H1 (cell line): ENCODE results near the gene DHX38. TPM values are rescaled to one million over a fixed set of nuclear protein-coding genes. Genes with fewer than 3 reads are reported as not detected.

Source experiments
- CTCF ChIA-PET: fragments of 300-600 bp; sonication (Branson Sonifier 250); formaldehyde crosslinking; loops from one replicate; lab custom pipeline; 2021; ENCODE audit not compliant: partially characterized antibody; lab: Charles Lee
- POLR2A ChIA-PET: fragments of 300-600 bp; sonication (Branson Sonifier 250); formaldehyde crosslinking; loops from one replicate; lab custom pipeline; 2021; ENCODE audit warnings: inconsistent platforms; ENCODE audit not compliant: partially characterized antibody; lab: Charles Lee
- DNase-seq, 2 experiments: peaks; one replicate each; pipeline versions ENCODE4 v3.0.0 to v3.0.0-alpha.2; 2010 to 2022; ENCODE audit warnings: low spot score in 2 of 2, low read depth in 1 of 2, mixed read lengths in 1 of 2
- FAIRE-seq: peaks from 2 replicates; lab custom pipeline; 2011; peaks lifted over from hg19 to GRCh38; lab: Jason Lieb, UNC
- H2AFZ ChIP-seq: 2 replicates; pipeline ENCODE4 v1.8.1; 2012; ENCODE audit warnings: low read length, inconsistent platforms
- H2AK5ac ChIP-seq: 2 replicates; pipeline ENCODE4 v1.6.1; 2013; ENCODE audit warnings: low read depth, low read length
- H2BK120ac ChIP-seq: replicated peaks from 2 replicates; pipeline ENCODE3; 2013; ENCODE audit warnings: low read depth, low read length, inconsistent platforms
- H2BK12ac ChIP-seq: 2 replicates; pipeline ENCODE4 v1.6.1; 2013; ENCODE audit warnings: low read depth, low read length
- H2BK15ac ChIP-seq: 2 replicates; pipeline ENCODE4 v1.6.1; 2013; ENCODE audit warnings: low read length
- H2BK20ac ChIP-seq: 2 replicates; pipeline ENCODE4 v1.6.1; 2013; ENCODE audit warnings: low read length
- H2BK5ac ChIP-seq: 2 replicates; pipeline ENCODE4 v1.6.1; 2013; ENCODE audit warnings: low read depth, low read length
- H3K14ac ChIP-seq: 2 replicates; pipeline ENCODE4 v1.6.1; 2013; ENCODE audit warnings: inconsistent platforms; ENCODE audit not compliant: insufficient read length
- H3K18ac ChIP-seq: 2 replicates; pipeline ENCODE4 v1.6.1; 2013; ENCODE audit warnings: low read length; ENCODE audit errors: extremely low read depth
- H3K23ac ChIP-seq: 2 replicates; pipeline ENCODE4 v1.6.1; 2013; ENCODE audit warnings: inconsistent platforms; ENCODE audit not compliant: insufficient read length
- H3K23me2 ChIP-seq: 2 replicates; pipeline ENCODE4 v1.6.1; 2013; ENCODE audit warnings: low read depth, low read length
- H3K27ac ChIP-seq: 2 replicates; pipeline ENCODE4 v1.6.1; 2011; ENCODE audit warnings: low read depth, low read length, inconsistent platforms
- H3K27me3 ChIP-seq, 4 experiments: replicated peaks in 1 of 4; 1 replicate in 1 of 4; 2 replicates in 3 of 4; pipeline versions ENCODE4 v1.6.1 to v1.8.1; 2011 to 2013; ENCODE audit warnings: low read length in 3 of 4, mild to moderate bottlenecking in 3 of 4, inconsistent platforms in 2 of 4, mixed read lengths in 2 of 4, moderate library complexity in 1 of 4; ENCODE audit not compliant: control insufficient read depth in 3 of 4, insufficient read depth in 3 of 4; ENCODE audit errors: extremely low read depth in 1 of 4
- H3K36me3 ChIP-seq, 4 experiments: 2 replicates each; pipeline versions ENCODE4 v1.6.1 to v1.8.1; 2011 to 2013; ENCODE audit warnings: mild to moderate bottlenecking in 4 of 4, low read length in 3 of 4, moderate library complexity in 2 of 4, control low read depth in 1 of 4, inconsistent platforms in 1 of 4; ENCODE audit not compliant: insufficient read depth in 4 of 4, control insufficient read depth in 2 of 4
- H3K4ac ChIP-seq: replicated peaks from 2 replicates; pipeline ENCODE3; 2013; ENCODE audit warnings: low read length, low read depth, mixed read lengths, inconsistent platforms; ENCODE audit not compliant: insufficient read length
- H3K4me1 ChIP-seq, 4 experiments: replicated peaks in 1 of 4; 1 replicate in 1 of 4; 2 replicates in 3 of 4; pipeline versions ENCODE4 v1.6.1 to v1.8.1; 2011 to 2013; ENCODE audit warnings: low read length in 3 of 4, inconsistent platforms in 2 of 4, mixed read lengths in 1 of 4; ENCODE audit not compliant: insufficient read depth in 4 of 4, control insufficient read depth in 3 of 4
- H3K4me2 ChIP-seq, 2 experiments: 2 replicates each; pipeline versions ENCODE4 v1.6.1 to v1.8.1; 2011 to 2013; ENCODE audit warnings: low read depth in 2 of 2, low read length in 2 of 2, control low read depth in 1 of 2, inconsistent platforms in 1 of 2, mild to moderate bottlenecking in 1 of 2; ENCODE audit not compliant: insufficient read depth in 1 of 2
- H3K4me3 ChIP-seq, 4 experiments: fragments of 200-600, 300-600 bp in 1 of 4; sonication (generic), shearing (Covaris generic), sonication (Bioruptor Twin) in 1 of 4; 2 replicates each; pipeline versions ENCODE4 v1.5.1 to v1.8.1; 2011 to 2016; ENCODE audit warnings: low read length in 4 of 4, low read depth in 3 of 4, control low read depth in 2 of 4, inconsistent platforms in 2 of 4, mild to moderate bottlenecking in 2 of 4, mixed read lengths in 1 of 4, moderate library complexity in 1 of 4; ENCODE audit not compliant: insufficient read depth in 2 of 4; ENCODE audit errors: extremely low read depth in 1 of 4
- H3K56ac ChIP-seq: replicated peaks from 2 replicates; pipeline ENCODE3; 2013; ENCODE audit warnings: low read depth, mild to moderate bottlenecking, mixed read lengths, low read length, inconsistent platforms; ENCODE audit not compliant: insufficient read length
- H3K79me1 ChIP-seq: 2 replicates; pipeline ENCODE4 v1.6.1; 2013; ENCODE audit warnings: low read depth, low read length, control low read depth
- H3K79me2 ChIP-seq, 2 experiments: 2 replicates each; pipeline versions ENCODE4 v1.6.1 to v1.8.1; 2012 to 2013; ENCODE audit warnings: low read length in 2 of 2, mild to moderate bottlenecking in 2 of 2, inconsistent platforms in 1 of 2; ENCODE audit not compliant: insufficient read depth in 2 of 2, control insufficient read depth in 1 of 2
- H3K9ac ChIP-seq, 4 experiments: replicated peaks in 1 of 4; 1 replicate in 1 of 4; 2 replicates in 3 of 4; pipeline versions ENCODE4 v1.6.1 to v1.8.1; 2011 to 2013; ENCODE audit warnings: low read depth in 3 of 4, low read length in 3 of 4, control low read depth in 2 of 4, mild to moderate bottlenecking in 2 of 4, moderate library complexity in 2 of 4, inconsistent platforms in 1 of 4; ENCODE audit errors: extremely low read depth in 1 of 4
- H3K9me3 ChIP-seq, 2 experiments: 2 replicates each; pipeline versions ENCODE4 v1.6.1 to v1.8.1; 2012 to 2013; ENCODE audit warnings: mild to moderate bottlenecking in 2 of 2, moderate library complexity in 2 of 2, control low read depth in 1 of 2, inconsistent platforms in 1 of 2, low read depth in 1 of 2, low read length in 1 of 2, mixed read lengths in 1 of 2; ENCODE audit not compliant: insufficient read depth in 2 of 2
- H4K20me1 ChIP-seq, 2 experiments: replicated peaks in 1 of 2; 2 replicates each; pipeline versions ENCODE3 to v1.8.1; 2011 to 2013; ENCODE audit warnings: inconsistent platforms in 2 of 2, low read length in 2 of 2, mild to moderate bottlenecking in 1 of 2; ENCODE audit not compliant: insufficient read depth in 2 of 2, control insufficient read depth in 1 of 2
- H4K5ac ChIP-seq: 2 replicates; pipeline ENCODE4 v1.6.1; 2013; ENCODE audit warnings: low read length, low read depth, mixed read lengths, inconsistent platforms; ENCODE audit not compliant: insufficient read length
- H4K8ac ChIP-seq: 2 replicates; pipeline ENCODE4 v1.8.0; 2013; ENCODE audit warnings: mild to moderate bottlenecking, moderate library complexity, low read length, inconsistent platforms; ENCODE audit not compliant: insufficient read depth; ENCODE audit errors: extremely low read depth
- H4K91ac ChIP-seq: replicated peaks from 2 replicates; pipeline ENCODE3; 2013; ENCODE audit warnings: low read length, mixed read lengths, inconsistent platforms; ENCODE audit not compliant: insufficient read length
- CEBPB ChIP-seq: IDR thresholded peaks from 2 replicates; pipeline ENCODE4 v1.6.1; 2012; ENCODE audit warnings: low read depth, low read length
- WGBS, 2 experiments: shearing (Covaris generic) in 1 of 2; methylation state at CpG; one replicate each; pipeline versions ENCODE4 v1.1.6 to v1.1.7; 2013 to 2015; ENCODE audit warnings: low lambda C conversion rate in 2 of 2, mixed read lengths in 2 of 2, inconsistent platforms in 1 of 2, low coverage in 1 of 2, missing lambda C conversion rate in 1 of 2; ENCODE audit not compliant: insufficient replicate concordance in 2 of 2, insufficient coverage in 1 of 2, insufficient read length in 1 of 2; ENCODE audit errors: extremely low coverage in 1 of 2, missing lambda C conversion rate in 1 of 2; 5-methylcytosine and 5-hydroxymethylcytosine counted together
- polyA plus RNA-seq, 7 experiments: library from polyadenylated mRNA; depleted of rRNA in 3 of 7; stranded (reverse) in 5 of 7; unstranded in 2 of 7; fragments of >200 nt in 5 of 7; fragments of 200-250 nt in 2 of 7; gene quantifications; 1 replicate in 5 of 7; 2 replicates in 1 of 7; 4 replicates in 1 of 7; pipeline versions ENCODE4 v1.2.1 to v1.2.3, GENCODE V29; 2011 to 2013; ENCODE audit warnings: missing spikeins in 2 of 7, mixed read lengths in 2 of 7
- total RNA-seq: library from RNA; stranded (reverse); fragmentation: NEBNext Ultra II Directional; extraction: Animal tissue kit (Norgen Biotek cat#: 25700); gene quantifications from 2 replicates; pipeline ENCODE4 v1.2.1, GENCODE V29; 2021
- TF ChIP-seq, protein P1 (sequence below): IDR thresholded peaks from 2 replicates; pipeline ENCODE4 v1.6.1; 2012; ENCODE audit warnings: inconsistent platforms

The DHX38 gene
- total and polyA plus RNA-seq, 2 of the 8 experiments (the other 6 are each of a cell fraction or from before 2014, with no cell fraction given) = 27.3 to 53.5 TPM

DNA sequence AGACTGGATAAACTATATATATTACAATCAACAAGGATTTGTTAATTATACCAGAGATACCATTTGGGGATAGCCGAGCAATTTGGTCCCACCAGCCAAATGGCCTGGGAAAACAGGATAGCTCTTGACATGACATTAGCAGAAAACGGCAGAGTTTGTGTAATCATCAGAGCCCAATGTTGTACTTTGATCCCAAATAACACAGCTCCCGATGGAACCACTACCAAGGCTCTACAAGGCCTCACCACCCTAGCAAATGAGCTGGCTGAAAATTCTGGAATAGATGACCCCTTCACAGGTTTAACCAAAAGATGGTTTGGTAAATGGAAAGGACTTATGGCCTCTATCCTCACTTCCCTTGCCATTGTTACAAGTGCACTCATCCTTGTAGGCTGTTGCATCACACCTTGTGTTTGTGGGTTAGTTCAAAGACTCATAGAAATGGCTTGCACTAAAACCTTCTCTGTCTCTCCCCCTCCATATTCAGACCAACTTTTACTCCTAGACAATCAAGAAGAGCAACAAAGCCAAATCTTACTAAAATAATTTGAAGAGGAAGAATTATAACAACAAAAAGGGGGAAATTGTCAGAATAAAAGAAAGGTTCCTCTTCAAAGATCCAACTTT, 9.8 kb upstream of the DHX38 start:
- Histone ChIP-seq H2AFZ (no peak overlapping the region), H3K4me2 (no peak overlapping the region), H3K4ac (no peak overlapping the region), H2BK5ac (no peak overlapping the region), H3K9me3 (no peaks in the 10 kb centered on the region), H2BK15ac (no peak overlapping the region), H3K23me2 (no peaks in the 10 kb centered on the region), H2BK120ac (no peak overlapping the region), H3K27ac (no peak overlapping the region), H3K36me3 (peaks cover 0 to 24% (median 5%) of the 10 kb centered on the region in 4 experiments; a peak in 5 of 8 replicates), H4K5ac (no peak overlapping the region), H4K91ac (no peak overlapping the region), H2BK12ac (no peak overlapping the region), H3K18ac (no peak overlapping the region), H4K20me1 (no peaks in the 10 kb centered on the region), H3K79me2 (no peaks in the 10 kb centered on the region), H3K56ac (no peak overlapping the region), H3K9ac (no peak overlapping the region), H3K23ac (no peak overlapping the region), H4K8ac (no peak overlapping the region), H3K79me1 (no peaks in the 10 kb centered on the region; the same call in 1 of the 2 replicates), H3K4me3 (no peak overlapping the region), H3K27me3 (no peaks in the 10 kb centered on the region), H2AK5ac (no peak overlapping the region), H2BK20ac (no peak overlapping the region), H3K14ac (no peak overlapping the region), H3K4me1 (no peaks in the 10 kb centered on the region)
- FAIRE-seq (no peak), DNase-seq (no peak)
- WGBS, 2 experiments = 60% methylated on average over 3 of the region's 3 CpGs; no CpG with 5 or more reads in 1 of the 2 experiments
- peak; percentile 35; the same call in 1 of the 2 replicates for TF ChIP-seq CEBPB
- TF ChIP-seq, protein P1, sequence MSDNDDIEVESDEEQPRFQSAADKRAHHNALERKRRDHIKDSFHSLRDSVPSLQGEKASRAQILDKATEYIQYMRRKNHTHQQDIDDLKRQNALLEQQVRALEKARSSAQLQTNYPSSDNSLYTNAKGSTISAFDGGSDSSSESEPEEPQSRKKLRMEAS = no peak
- ChIA-PET CTCF (interaction anchor here (0.6 to 2.3 kb wide), 5 partner anchors 10 to 112 kb away, joined by 3 to 14 read pairs (median 6); no protein-coding TSS in a partner anchor), POLR2A (interaction anchor here (0.7 to 1.7 kb wide), 3 partner anchors 8 to 11 kb away, joined by 3 to 5 read pairs (median 5); partner anchors contain the start of genes DHX38 and TXNL4B)
